22Rv1 (cell line): ENCODE results near the gene FEM1A.
"Not testable (repeated sequence)": the region's sequence is repeated elsewhere in the genome, so short reads cannot be mapped to it uniquely, and the experiment has no call there.

ENCODE experiments used
- H3K27ac ChIP-seq: fragments of 450-650 bp; 2 replicates; pipeline ENCODE4 v1.5.1; 2017
- ZFX ChIP-seq: fragments of 450-650 bp; IDR thresholded peaks from 2 replicates; pipeline ENCODE4 v1.6.1; 2017; ENCODE audit warnings: antibody characterized with exemption, borderline replicate concordance
- TF ChIP-seq, protein P1 (sequence below): fragments of 450-650 bp; IDR thresholded peaks from 2 replicates; pipeline ENCODE4 v1.5.1; 2017; ENCODE audit warnings: mild to moderate bottlenecking

FEM1A gene

GRCh38 chr19:4821265-4821664 lies 29.7 kb downstream of the FEM1A start:
- H3K27ac ChIP-seq = no peak overlapping the region
- TF ChIP-seq ZFX = no peak
- TF ChIP-seq, protein P1, sequence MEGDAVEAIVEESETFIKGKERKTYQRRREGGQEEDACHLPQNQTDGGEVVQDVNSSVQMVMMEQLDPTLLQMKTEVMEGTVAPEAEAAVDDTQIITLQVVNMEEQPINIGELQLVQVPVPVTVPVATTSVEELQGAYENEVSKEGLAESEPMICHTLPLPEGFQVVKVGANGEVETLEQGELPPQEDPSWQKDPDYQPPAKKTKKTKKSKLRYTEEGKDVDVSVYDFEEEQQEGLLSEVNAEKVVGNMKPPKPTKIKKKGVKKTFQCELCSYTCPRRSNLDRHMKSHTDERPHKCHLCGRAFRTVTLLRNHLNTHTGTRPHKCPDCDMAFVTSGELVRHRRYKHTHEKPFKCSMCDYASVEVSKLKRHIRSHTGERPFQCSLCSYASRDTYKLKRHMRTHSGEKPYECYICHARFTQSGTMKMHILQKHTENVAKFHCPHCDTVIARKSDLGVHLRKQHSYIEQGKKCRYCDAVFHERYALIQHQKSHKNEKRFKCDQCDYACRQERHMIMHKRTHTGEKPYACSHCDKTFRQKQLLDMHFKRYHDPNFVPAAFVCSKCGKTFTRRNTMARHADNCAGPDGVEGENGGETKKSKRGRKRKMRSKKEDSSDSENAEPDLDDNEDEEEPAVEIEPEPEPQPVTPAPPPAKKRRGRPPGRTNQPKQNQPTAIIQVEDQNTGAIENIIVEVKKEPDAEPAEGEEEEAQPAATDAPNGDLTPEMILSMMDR = no peak

DNA sequence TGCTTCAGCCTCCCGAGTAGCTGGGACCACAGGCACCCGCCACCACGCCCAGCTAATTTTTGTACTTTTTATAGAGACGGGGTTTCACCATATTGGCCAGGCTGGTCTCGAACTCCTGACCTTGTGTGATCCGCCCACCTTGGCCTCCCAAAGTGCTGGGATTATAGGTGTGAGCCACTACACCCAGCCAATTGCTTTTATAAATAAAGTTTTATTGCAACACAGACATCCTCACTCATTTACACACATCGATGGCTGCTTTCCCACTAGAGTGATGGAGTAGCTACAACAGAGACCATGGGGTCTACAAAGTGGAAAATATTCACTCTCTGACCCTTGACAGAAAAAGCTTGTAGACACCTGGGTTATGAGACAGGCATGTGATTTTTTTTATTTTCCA lies 30.8 kb downstream of the FEM1A start:
- H3K27ac ChIP-seq = not testable (repeated sequence)

DNA sequence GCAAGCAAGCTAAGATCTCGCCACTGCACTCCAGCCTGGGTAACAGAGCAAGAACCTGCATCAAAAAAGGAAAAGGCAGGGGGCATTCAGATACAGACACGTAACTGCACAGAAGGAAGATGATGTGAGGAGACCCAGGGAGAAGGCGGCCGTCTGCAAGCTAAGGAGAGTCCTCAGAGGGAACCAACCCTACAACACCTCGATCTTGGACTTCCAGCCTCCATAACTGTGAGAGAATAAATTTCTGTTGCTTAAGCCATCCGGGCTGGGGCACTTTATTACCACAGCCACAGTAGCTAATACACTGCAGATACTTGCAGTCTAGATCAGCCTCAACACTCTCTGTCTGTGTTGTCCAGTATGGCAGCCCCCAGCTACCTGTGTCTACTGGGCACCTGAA lies 32.0 kb downstream of the FEM1A start:
- TF ChIP-seq, protein P1 = no peak

DNA sequence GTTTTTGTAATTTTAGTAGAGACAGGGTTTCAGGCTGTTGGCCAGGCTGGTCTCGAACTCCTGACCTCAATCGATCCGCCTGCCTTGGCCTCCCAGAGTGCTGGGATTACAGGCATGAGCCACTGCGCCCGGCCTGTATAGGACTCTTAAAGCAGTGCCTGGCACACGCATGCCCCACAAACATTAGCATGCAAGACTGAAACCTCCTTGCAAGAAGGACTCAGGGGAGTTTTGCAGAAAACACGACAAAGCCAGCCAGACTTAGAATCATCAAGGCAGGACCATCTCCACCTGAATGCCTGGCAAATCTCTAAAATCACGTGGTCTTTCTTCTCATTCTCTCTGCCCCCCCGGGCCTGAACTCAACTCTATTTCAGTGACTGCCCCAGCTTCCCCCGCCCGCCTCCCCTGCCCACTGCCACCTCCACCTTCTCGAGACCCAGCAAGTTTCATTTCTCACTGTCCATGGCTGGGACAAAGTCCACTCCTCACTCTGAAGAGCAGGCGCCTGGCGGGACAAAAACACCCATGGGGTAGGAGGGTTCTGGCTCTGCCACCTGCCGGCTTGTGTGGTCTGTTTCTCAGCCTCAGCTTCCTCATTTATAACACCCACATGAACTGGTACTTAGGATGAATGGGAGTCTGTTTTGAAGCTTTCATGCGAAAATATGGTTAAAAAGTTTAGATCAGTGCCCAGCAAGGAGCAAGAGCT lies 37.6 kb downstream of the FEM1A start:
- H3K27ac ChIP-seq = no peak overlapping the region

More for the DNA sequence above, 32.0 kb downstream of the FEM1A start:
- H3K27ac ChIP-seq = no peak overlapping the region

GRCh38 chr19:4830332-4830731 lies 38.8 kb downstream of the FEM1A start:
- no peak for TF ChIP-seq ZFX
- TF ChIP-seq, protein P1 = no peak
- H3K27ac ChIP-seq = peak overlapping the region; percentile 63

More for the DNA sequence above, 37.6 kb downstream of the FEM1A start:
- TF ChIP-seq ZFX = no peak
- TF ChIP-seq, protein P1 = no peak

GRCh38 chr19:4830768-4831265 lies 39.3 kb downstream of the FEM1A start:
- peak overlapping the region; percentile 63 for H3K27ac ChIP-seq
- TF ChIP-seq, protein P1 = no peak
- TF ChIP-seq ZFX = no peak

DNA sequence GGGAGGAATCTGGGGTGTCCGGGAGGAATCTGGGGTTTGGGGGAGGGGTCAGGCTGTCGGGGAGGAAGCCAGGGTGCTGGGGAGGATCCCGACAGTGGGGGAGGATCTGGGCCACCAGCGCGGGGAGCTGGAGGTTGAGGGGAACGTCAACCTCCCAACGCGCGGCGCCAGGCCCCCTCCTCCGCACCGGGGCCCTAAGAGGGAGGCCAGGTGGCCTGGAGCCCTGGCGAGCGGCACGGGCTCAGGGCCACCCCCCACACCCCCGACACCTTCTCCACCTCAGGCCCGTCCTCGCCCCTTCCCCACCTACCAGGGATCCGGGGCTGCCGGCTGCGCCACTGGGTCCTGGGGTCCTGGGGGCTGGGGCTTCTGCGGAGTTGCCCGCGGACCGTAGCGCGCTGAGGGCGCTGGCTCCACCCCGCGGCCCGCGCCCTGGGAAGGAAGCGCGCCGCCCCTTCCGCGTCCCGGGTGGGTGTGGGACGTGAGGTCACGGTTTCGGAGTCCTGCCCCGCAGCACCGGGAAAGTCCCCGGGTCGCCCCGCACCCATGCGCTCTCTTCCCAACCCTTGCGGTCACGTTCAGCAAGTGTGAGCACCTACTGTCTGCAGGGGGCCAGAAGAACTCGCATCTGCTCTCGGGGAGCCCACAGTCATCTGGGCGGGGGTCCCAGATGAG lies 39.9 kb downstream of the FEM1A start, which contains the start of gene TICAM1:
TSS of gene TICAM1 (minus strand) at position 409 of the 675 bp plus-strand sequence. CDS start 13,335 bp downstream, outside the sequence.
- TF ChIP-seq ZFX = no peak
- TF ChIP-seq, protein P1 = peak; percentile 18; the same call in 1 of the 2 replicates
- peak within 1 kb of the TSS; percentile 63 for H3K27ac ChIP-seq

DNA sequence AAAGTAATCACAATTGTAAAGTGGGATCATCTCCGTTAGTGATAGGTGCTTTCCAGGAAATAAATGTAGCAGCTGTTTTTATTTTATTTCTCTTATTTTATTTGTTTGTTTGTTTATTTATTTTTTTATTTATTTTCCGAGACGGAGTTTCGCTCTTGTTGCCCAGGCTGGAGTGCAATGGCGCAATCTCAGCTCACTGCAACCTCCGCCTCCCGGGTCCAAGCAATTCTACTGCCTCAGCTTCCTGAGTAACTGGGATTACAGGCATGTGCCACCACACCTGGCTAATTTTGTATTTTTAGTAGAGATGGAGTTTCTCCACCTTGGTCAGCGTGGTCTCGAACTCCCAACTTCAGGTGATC lies 40.4 kb downstream of the FEM1A start:
- peak overlapping the region; percentile 63 for H3K27ac ChIP-seq
